GM23248 (cell line): ENCODE data around the gene DGKG.

ENCODE experiments used
- EZH2 ChIP-seq: fragments of 200-600 bp; sonication (generic); IDR thresholded peaks from 2 replicates; pipeline ENCODE4 v1.6.1; 2018; ENCODE audit warnings: antibody characterized with exemption, mild to moderate bottlenecking; ENCODE audit not compliant: insufficient read depth, poor library complexity, severe bottlenecking
- EZH2phosphoT487 ChIP-seq: fragments of 200-600 bp; sonication (generic); IDR thresholded peaks from 2 replicates; pipeline ENCODE4 v1.6.1; 2018; ENCODE audit warnings: antibody characterized with exemption, moderate library complexity, mild to moderate bottlenecking, low read depth; ENCODE audit not compliant: insufficient read depth

GRCh38 chr3:186123012-186123411, 239.0 kb downstream of the DGKG start:
- no peak for TF ChIP-seq EZH2phosphoT487
- no peak for TF ChIP-seq EZH2
